ENCODE measurements around the gene RSBN1. TPM values are rescaled to one million over a fixed set of nuclear protein-coding genes. Genes with fewer than 3 reads are reported as not detected.

Gene RSBN1
- total RNA-seq, 1 experiment from 2014 or later = 9.9 TPM

GRCh38 chr1:113780374-113781146 lies 31.7 kb downstream of the RSBN1 start:
- no peak for DNase-seq
- Mint-ChIP-seq H3K4me1 (ENCODE audit: low read depth, unreplicated experiment) (peaks cover 21% of the 10 kb centered on the region), H3K27ac (ENCODE audit: unreplicated experiment) (no peak overlapping the region), H3K36me3 (ENCODE audit: insufficient read depth, unreplicated experiment) (no peaks in the 10 kb centered on the region), H3K4me3 (ENCODE audit: low read depth, unreplicated experiment) (no peak overlapping the region), H3K27me3 (ENCODE audit: unreplicated experiment) (no peaks in the 10 kb centered on the region), H3K9me3 (ENCODE audit: low read depth, unreplicated experiment) (peaks cover 3% of the 10 kb centered on the region)
- CTCF ChIA-PET = no interaction called here
- TF ChIP-seq CTCF (IDR thresholded peaks at IDR 0.05; ENCODE audit: unreplicated experiment) = no peak
- intact Hi-C loops (cut with micrococcal nuclease; ENCODE audit: unreplicated experiment) = no loop called here
- BruUV-seq (replicated peaks) = no TSS peak

GRCh38 chr1:113779542-113779941 lies 32.7 kb downstream of the RSBN1 start:
- H3K36me3 Mint-ChIP-seq (ENCODE audit: insufficient read depth, unreplicated experiment) = no peaks in the 10 kb centered on the region
- no peak overlapping the region for H3K27ac Mint-ChIP-seq (ENCODE audit: unreplicated experiment)
- TF ChIP-seq CTCF (IDR thresholded peaks at IDR 0.05; ENCODE audit: unreplicated experiment) = no peak
- no peaks in the 10 kb centered on the region for H3K27me3 Mint-ChIP-seq (ENCODE audit: unreplicated experiment)
- intact Hi-C loops (cut with micrococcal nuclease; ENCODE audit: unreplicated experiment) = no loop called here
- no peak overlapping the region for H3K4me3 Mint-ChIP-seq (ENCODE audit: low read depth, unreplicated experiment)
- BruUV-seq (replicated peaks) = no TSS peak
- H3K4me1 Mint-ChIP-seq (ENCODE audit: low read depth, unreplicated experiment) = peaks cover 17% of the 10 kb centered on the region
- H3K9me3 Mint-ChIP-seq (ENCODE audit: low read depth, unreplicated experiment) = peaks cover 3% of the 10 kb centered on the region
- CTCF ChIA-PET = no interaction called here
- no peak for DNase-seq

- DNase-seq = no peak
Measured at GRCh38 chr1:113777561-113777960, 34.7 kb downstream of the RSBN1 start.

GRCh38 chr1:113770031-113770430 lies 42.2 kb downstream of the RSBN1 start:
- no TSS peak for BruUV-seq (replicated peaks)
- no peaks in the 10 kb centered on the region for H3K27me3 Mint-ChIP-seq (ENCODE audit: unreplicated experiment)
- H3K4me1 Mint-ChIP-seq (ENCODE audit: low read depth, unreplicated experiment) = no peaks in the 10 kb centered on the region
- no peak overlapping the region for H3K4me3 Mint-ChIP-seq (ENCODE audit: low read depth, unreplicated experiment)
- intact Hi-C loops (cut with micrococcal nuclease; ENCODE audit: unreplicated experiment) = no loop called here
- H3K36me3 Mint-ChIP-seq (ENCODE audit: insufficient read depth, unreplicated experiment) = no peaks in the 10 kb centered on the region
- no peak for DNase-seq
- CTCF ChIA-PET = no interaction called here
- TF ChIP-seq CTCF (IDR thresholded peaks at IDR 0.05; ENCODE audit: unreplicated experiment) = no peak
- no peaks in the 10 kb centered on the region for H3K9me3 Mint-ChIP-seq (ENCODE audit: low read depth, unreplicated experiment)
- H3K27ac Mint-ChIP-seq (ENCODE audit: unreplicated experiment) = no peak overlapping the region

More at GRCh38 chr1:113777561-113777960, 34.7 kb downstream of the RSBN1 start:
- CTCF ChIA-PET = no interaction called here
- Mint-ChIP-seq H3K4me1 (ENCODE audit: low read depth, unreplicated experiment) (no peaks in the 10 kb centered on the region), H3K9me3 (ENCODE audit: low read depth, unreplicated experiment) (peaks cover 3% of the 10 kb centered on the region), H3K4me3 (ENCODE audit: low read depth, unreplicated experiment) (no peak overlapping the region), H3K36me3 (ENCODE audit: insufficient read depth, unreplicated experiment) (no peaks in the 10 kb centered on the region), H3K27ac (ENCODE audit: unreplicated experiment) (no peak overlapping the region), H3K27me3 (ENCODE audit: unreplicated experiment) (no peaks in the 10 kb centered on the region)
- TF ChIP-seq CTCF (IDR thresholded peaks at IDR 0.05; ENCODE audit: unreplicated experiment) = no peak
- no TSS peak for BruUV-seq (replicated peaks)
- intact Hi-C loops (cut with micrococcal nuclease; ENCODE audit: unreplicated experiment) = no loop called here
